Measurements from ENCODE around the gene NT5C3A. TPM values are rescaled to one million over a fixed set of nuclear protein-coding genes. Genes with fewer than 3 reads are reported as not detected.
A peak's percentile ranks its signal among the peaks of the same experiment; 100 is the strongest.

NT5C3A gene
- total and polyA plus RNA-seq, 9 of the 15 experiments (the other 6 are each of a cell fraction or from before 2014, with no cell fraction given) = 18.6 to 60.1 (median 40.0) TPM

- TF ChIP-seq RBM17 (IDR thresholded peaks at IDR 0.05; ENCODE audit: borderline replicate concordance, low read depth, low read length) (no peak), RFX1 (IDR thresholded peaks at IDR 0.05) (peak; percentile 68), GATAD2A (IDR thresholded peaks at IDR 0.05) (no peak)
Observed at GRCh38 chr7:33062782-33063443, 337 bp upstream of the NT5C3A start (continued).

GRCh38 chr7:33061282-33061937 is 1.2 kb downstream of the NT5C3A start:
- Histone ChIP-seq H3K36me3 (ENCODE audit: control insufficient read depth, insufficient read depth, low read length) (peaks cover 31% of the 10 kb centered on the region; the same call in 2 of the 3 replicates), H3K9me1 (ENCODE audit: control insufficient read depth, insufficient read depth, low read length) (no peaks in the 10 kb centered on the region), H3K9me3 (replicated peaks; ENCODE audit: control insufficient read depth, insufficient read depth, low read depth, low read length) (no peaks in the 10 kb centered on the region; the same call in 1 of the 2 replicates), H3K4me3 (peak overlapping the region; percentile 90), H4K20me1 (replicated peaks; ENCODE audit: control insufficient read depth, insufficient read depth, low read length) (0 out of 2 replicates have a peak, but pooled peaks cover 9% of the 10 kb centered on the region), H3K27ac (ENCODE audit: extremely low read depth, low read depth, low read length) (peak overlapping the region; percentile 94; the same call in 2 of the 3 replicates), H3K4me1 (replicated peaks in 1 of 2; ENCODE audit: control insufficient read depth in 2 of 2, insufficient read depth in 2 of 2, low read length in 2 of 2) (peaks cover 7 to 20% of the 10 kb centered on the region in 2 experiments; a peak in 3 of 5 replicates), H3K27me3 (ENCODE audit: control insufficient read depth in 2 of 2, insufficient read depth in 2 of 2, low read length in 2 of 2) (no peaks in the 10 kb centered on the region), H2AFZ (ENCODE audit: low read depth, low read length) (0 out of 2 replicates have a peak overlapping the region, but pooled peaks have one; percentile 100), H3K79me2 (ENCODE audit: control insufficient read depth, insufficient read depth, low read length) (peaks cover 62% of the 10 kb centered on the region), H3K4me2 (ENCODE audit: insufficient read depth, low read length) (peak overlapping the region; percentile 82), H3K9ac (ENCODE audit: insufficient read depth in 1 of 2, low read depth in 2 of 2, low read length in 2 of 2) (peak overlapping the region; percentile 84 to 99; a peak in 3 of 4 replicates)
- ATAC-seq (no peak), FAIRE-seq (no peak), DNase-seq (ENCODE audit: extremely low read depth in 1 of 4, low spot score in 3 of 4) (no peak)
- in situ Hi-C loops (cut with MboI) (no loop called here), intact Hi-C loops (cut with micrococcal nuclease) (loop anchor here (5.0 to 10.0 kb wide), 3 partner anchors 104 to 567 kb away; partner anchors contain the start of genes AVL9, FKBP9 and LSM5)
- WGBS (ENCODE audit: insufficient coverage, low coverage, missing lambda C conversion rate) = 3% methylated on average over 8 of the region's 8 CpGs
- no TSS peak for BruUV-seq (replicated peaks)
- CTCF ChIA-PET (ENCODE audit: low intra/inter-chr PET ratio) = no interaction called here
- POLR2A ChIA-PET = interaction anchor here (0.6 to 3.0 kb wide), 14 partner anchors 8 to 587 kb away, joined by 3 to 33 read pairs (median 4); partner anchors contain the start of gene FKBP9
- TF ChIP-seq ZMIZ1 (IDR thresholded peaks at IDR 0.05; ENCODE audit: low read depth in 2 of 2, low read length in 2 of 2) (no peak), PBX2 (CRISPR knock-in tag; IDR thresholded peaks at IDR 0.05; ENCODE audit: low read depth) (no peak), PBX2 (tag; conservative IDR thresholded peaks at IDR 0.05; ENCODE audit: low read depth) (0 out of 2 replicates have a peak, but pooled peaks have one; percentile 24), SRF (CRISPR knock-in tag; IDR thresholded peaks at IDR 0.05) (0 out of 4 replicates have a peak, but pooled peaks of 1 of the 2 experiments have one; percentile 6), L3MBTL2 (IDR thresholded peaks at IDR 0.05) (no peak), E2F5 (CRISPR knock-in tag; IDR thresholded peaks at IDR 0.05) (no peak), ATF7 (IDR thresholded peaks at IDR 0.05) (no peak), RBM15 (IDR thresholded peaks at IDR 0.05; ENCODE audit: insufficient read depth, low read length) (no peak)
